ENCODE measurements around the gene IVD.

- no peak for TF ChIP-seq CTCF (IDR thresholded peaks at IDR 0.05)
- TF ChIP-seq POLR2A (IDR thresholded peaks at IDR 0.05) = no peak
These were observed 31.5 kb downstream of the IVD start for GRCh38 chr15:40436892-40437751.
